CD4-positive, CD25-positive, alpha-beta regulatory T cell (primary cell): ENCODE data around the gene WDFY3. TPM values are rescaled to one million over a fixed set of nuclear protein-coding genes. Genes with fewer than 3 reads are reported as not detected.

Source experiments
- ATAC-seq, 2 donors: fragments of 150-1000 bp; cut with Tn5 transposase; one replicate each; pipeline ENCODE4 v1.10.0; 2021; ENCODE audit warnings: low read depth in 2 of 2, moderate number of reproducible peaks in 2 of 2, moderate library complexity in 1 of 2
- DNase-seq, 3 donors: peaks; one replicate each; pipeline versions ENCODE4 v3.0.0 to v3.0.0-alpha.2; 2012 to 2022; ENCODE audit warnings: mixed read lengths in 1 of 3
- H3K27ac ChIP-seq: one replicate; pipeline ENCODE4 v1.7.0; 2013; ENCODE audit warnings: mild to moderate bottlenecking, low read length; ENCODE audit not compliant: insufficient read depth, poor library complexity, severe bottlenecking
- H3K27me3 ChIP-seq: one replicate; pipeline ENCODE4 v1.7.0; 2013; ENCODE audit warnings: low read length; ENCODE audit not compliant: control insufficient read depth, insufficient read depth
- H3K36me3 ChIP-seq: one replicate; pipeline ENCODE4 v1.7.0; 2013; ENCODE audit warnings: mild to moderate bottlenecking, low read length, moderate library complexity; ENCODE audit not compliant: control insufficient read depth, insufficient read depth
- H3K4me1 ChIP-seq: 2 replicates; pipeline ENCODE4 v1.7.0; 2013; ENCODE audit warnings: mild to moderate bottlenecking, low read length; ENCODE audit not compliant: insufficient read depth, control insufficient read depth, poor library complexity, severe bottlenecking
- H3K4me3 ChIP-seq: one replicate; pipeline ENCODE4 v1.7.0; 2013; ENCODE audit warnings: low read depth, mild to moderate bottlenecking, low read length, moderate library complexity
- H3K9me3 ChIP-seq, 2 experiments: 1 replicate in 1 of 2; 2 replicates in 1 of 2; pipeline ENCODE4 v1.7.0; 2013; ENCODE audit warnings: low read length in 2 of 2, mild to moderate bottlenecking in 1 of 2, moderate library complexity in 1 of 2; ENCODE audit not compliant: control insufficient read depth in 2 of 2
- H3K27ac Mint-ChIP-seq, 3 donors: one replicate each; pipeline ENCODE4 v1.8.0; 2020 to 2022; ENCODE audit warnings: mild to moderate bottlenecking in 3 of 3, mixed read lengths in 3 of 3, moderate library complexity in 2 of 3
- H3K27me3 Mint-ChIP-seq: one replicate; pipeline ENCODE4 v1.8.0; 2022; ENCODE audit warnings: mild to moderate bottlenecking, mixed read lengths
- H3K36me3 Mint-ChIP-seq: one replicate; pipeline ENCODE4 v1.8.0; 2020; ENCODE audit warnings: mixed read lengths
- H3K4me1 Mint-ChIP-seq, 4 donors: one replicate each; pipeline ENCODE4 v1.8.0; 2020 to 2022; ENCODE audit warnings: mixed read lengths in 4 of 4, mild to moderate bottlenecking in 1 of 4
- H3K4me3 Mint-ChIP-seq, 4 donors: one replicate each; pipeline ENCODE4 v1.8.0; 2020 to 2022; ENCODE audit warnings: mild to moderate bottlenecking in 4 of 4, mixed read lengths in 4 of 4, moderate library complexity in 3 of 4
- H3K9me3 Mint-ChIP-seq, 7 donors: one replicate each; pipeline ENCODE4 v1.8.0; 2020 to 2022; ENCODE audit warnings: mixed read lengths in 7 of 7, mild to moderate bottlenecking in 3 of 7, moderate library complexity in 2 of 7
- polyA plus RNA-seq, 4 donors: library from polyadenylated mRNA; unstranded; fragments of 300-500 nt; fragmentation: Illumina TruSeq; gene quantifications; one replicate each; pipeline ENCODE4 v1.2.3, GENCODE V29; 2021
- total RNA-seq: library from RNA; stranded (reverse); gene quantifications from one replicate; pipeline ENCODE4 v1.2.3, GENCODE V29; 2022

The WDFY3 gene, protein sequence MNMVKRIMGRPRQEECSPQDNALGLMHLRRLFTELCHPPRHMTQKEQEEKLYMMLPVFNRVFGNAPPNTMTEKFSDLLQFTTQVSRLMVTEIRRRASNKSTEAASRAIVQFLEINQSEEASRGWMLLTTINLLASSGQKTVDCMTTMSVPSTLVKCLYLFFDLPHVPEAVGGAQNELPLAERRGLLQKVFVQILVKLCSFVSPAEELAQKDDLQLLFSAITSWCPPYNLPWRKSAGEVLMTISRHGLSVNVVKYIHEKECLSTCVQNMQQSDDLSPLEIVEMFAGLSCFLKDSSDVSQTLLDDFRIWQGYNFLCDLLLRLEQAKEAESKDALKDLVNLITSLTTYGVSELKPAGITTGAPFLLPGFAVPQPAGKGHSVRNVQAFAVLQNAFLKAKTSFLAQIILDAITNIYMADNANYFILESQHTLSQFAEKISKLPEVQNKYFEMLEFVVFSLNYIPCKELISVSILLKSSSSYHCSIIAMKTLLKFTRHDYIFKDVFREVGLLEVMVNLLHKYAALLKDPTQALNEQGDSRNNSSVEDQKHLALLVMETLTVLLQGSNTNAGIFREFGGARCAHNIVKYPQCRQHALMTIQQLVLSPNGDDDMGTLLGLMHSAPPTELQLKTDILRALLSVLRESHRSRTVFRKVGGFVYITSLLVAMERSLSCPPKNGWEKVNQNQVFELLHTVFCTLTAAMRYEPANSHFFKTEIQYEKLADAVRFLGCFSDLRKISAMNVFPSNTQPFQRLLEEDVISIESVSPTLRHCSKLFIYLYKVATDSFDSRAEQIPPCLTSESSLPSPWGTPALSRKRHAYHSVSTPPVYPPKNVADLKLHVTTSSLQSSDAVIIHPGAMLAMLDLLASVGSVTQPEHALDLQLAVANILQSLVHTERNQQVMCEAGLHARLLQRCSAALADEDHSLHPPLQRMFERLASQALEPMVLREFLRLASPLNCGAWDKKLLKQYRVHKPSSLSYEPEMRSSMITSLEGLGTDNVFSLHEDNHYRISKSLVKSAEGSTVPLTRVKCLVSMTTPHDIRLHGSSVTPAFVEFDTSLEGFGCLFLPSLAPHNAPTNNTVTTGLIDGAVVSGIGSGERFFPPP (N-terminal part only)
- 0.44 TPM for total RNA-seq
- polyA plus RNA-seq: not detected

- Mint-ChIP-seq H3K27ac (peak within 1 kb of the TSS in 2 of 3 donors; percentile 3 to 23), H3K36me3 (no peaks in the 10 kb centered on the region), H3K9me3 (peaks cover 0 to 3% (median 0%) of the 10 kb centered on the region in 7 donors), H3K4me3 (peak within 1 kb of the TSS in 3 of 4 donors; percentile 77 to 85 (median 77)), H3K4me1 (peaks cover 0 to 13% (median 8%) of the 10 kb centered on the region in 4 donors), H3K27me3 (peaks cover 24% of the 10 kb centered on the region)
- Histone ChIP-seq H3K27me3 (peaks cover 14% of the 10 kb centered on the region), H3K4me1 (peaks cover 5% of the 10 kb centered on the region), H3K27ac (no peak within 1 kb of the TSS), H3K9me3 (no peaks in the 10 kb centered on the region), H3K4me3 (no peak within 1 kb of the TSS), H3K36me3 (no peaks in the 10 kb centered on the region)
- DNase-seq: peak in 1 of 3 donors; percentile 0
- no peak for ATAC-seq
These were observed at the start of gene WDFY3 for GRCh38 chr4:84966382-84967242. Gene WDFY3, minus strand, starts transcription at chr4:84966690. Its CDS starts 106,099 bp downstream, at chr4:84860591.

DNA sequence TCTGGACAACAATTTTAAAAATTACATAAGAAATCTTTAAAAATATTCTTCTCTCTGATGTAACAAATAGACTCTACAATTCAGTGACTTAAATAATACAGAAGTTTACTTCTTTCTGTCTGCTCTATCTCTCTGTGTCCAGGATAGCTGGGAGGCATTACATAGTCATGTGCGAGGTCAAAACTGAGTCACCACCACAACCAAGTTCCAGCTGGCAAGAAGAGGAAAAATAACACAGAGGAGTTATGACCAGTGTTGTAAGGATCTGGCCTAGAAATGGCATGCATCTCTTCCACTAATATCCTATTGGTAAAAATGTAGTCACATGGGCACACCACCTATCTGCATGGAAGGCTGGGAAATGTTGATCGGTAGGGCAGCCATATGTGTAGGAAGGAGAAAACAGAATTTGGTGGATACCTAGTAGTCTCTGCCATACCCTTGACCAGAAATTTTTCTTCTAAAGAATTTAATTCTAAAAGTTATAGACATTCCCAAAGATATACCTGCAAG lies 39.4 kb upstream of the WDFY3 start:
- no peak for ATAC-seq

DNA sequence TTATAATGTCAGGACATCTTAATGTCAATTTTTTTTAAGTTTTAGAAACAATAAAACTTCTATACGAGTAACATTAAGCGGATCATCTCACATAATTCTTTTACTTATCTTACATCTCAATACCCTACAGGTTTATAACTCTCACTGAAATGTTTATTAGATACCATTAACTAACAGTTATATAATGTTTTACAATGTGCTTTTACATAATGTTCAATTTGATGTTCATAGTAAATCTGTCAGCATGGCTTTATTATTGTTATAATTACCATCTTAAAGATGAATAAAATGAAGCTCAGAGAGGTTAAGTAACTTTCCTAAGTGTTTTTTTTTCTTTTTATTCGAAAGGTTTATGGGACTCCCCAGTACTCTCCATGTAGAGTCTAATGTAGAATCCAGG lies 33.9 kb upstream of the WDFY3 start:
- ATAC-seq (no peak), DNase-seq (no peak)
- no peak overlapping the region for H3K27ac ChIP-seq
- H3K4me3 ChIP-seq: no peak overlapping the region
- H3K4me1 Mint-ChIP-seq: no peaks in the 10 kb centered on the region
- no peaks in the 10 kb centered on the region for H3K27me3 Mint-ChIP-seq
- no peak overlapping the region for H3K4me3 Mint-ChIP-seq
- peaks cover 0 to 14% (median 5%) of the 10 kb centered on the region in 7 donors for H3K9me3 Mint-ChIP-seq
- no peaks in the 10 kb centered on the region for H3K9me3 ChIP-seq
- H3K27ac Mint-ChIP-seq: no peak overlapping the region
- H3K36me3 Mint-ChIP-seq: no peaks in the 10 kb centered on the region
- no peaks in the 10 kb centered on the region for H3K36me3 ChIP-seq
- no peaks in the 10 kb centered on the region for H3K4me1 ChIP-seq
- H3K27me3 ChIP-seq: no peaks in the 10 kb centered on the region

More for the DNA sequence above, 39.4 kb upstream of the WDFY3 start:
- Mint-ChIP-seq H3K9me3 (peaks cover 0 to 10% (median 2%) of the 10 kb centered on the region in 7 donors), H3K4me3 (no peak overlapping the region), H3K27ac (no peak overlapping the region), H3K4me1 (no peaks in the 10 kb centered on the region), H3K36me3 (no peaks in the 10 kb centered on the region), H3K27me3 (no peaks in the 10 kb centered on the region)
- H3K27ac ChIP-seq: no peak overlapping the region
- no peaks in the 10 kb centered on the region for H3K27me3 ChIP-seq
- no peak overlapping the region for H3K4me3 ChIP-seq
- H3K36me3 ChIP-seq: no peaks in the 10 kb centered on the region
- no peaks in the 10 kb centered on the region for H3K4me1 ChIP-seq
- DNase-seq: no peak
- H3K9me3 ChIP-seq: no peaks in the 10 kb centered on the region

- Mint-ChIP-seq H3K4me1 (no peaks in the 10 kb centered on the region), H3K27me3 (no peaks in the 10 kb centered on the region)
These were observed 28.9 kb upstream of the WDFY3 start for GRCh38 chr4:84995386-84995785.

GRCh38 chr4:84994280-84994679 lies 27.8 kb upstream of the WDFY3 start:
- H3K4me3 Mint-ChIP-seq: no peak overlapping the region

More at GRCh38 chr4:84995386-84995785, 28.9 kb upstream of the WDFY3 start:
- Histone ChIP-seq H3K27me3 (no peaks in the 10 kb centered on the region), H3K36me3 (no peaks in the 10 kb centered on the region), H3K4me3 (no peak overlapping the region), H3K4me1 (no peaks in the 10 kb centered on the region), H3K9me3 (no peaks in the 10 kb centered on the region), H3K27ac (no peak overlapping the region)
- ATAC-seq: no peak
- Mint-ChIP-seq H3K9me3 (peaks cover 0 to 14% (median 3%) of the 10 kb centered on the region in 7 donors), H3K4me3 (no peak overlapping the region), H3K27ac (no peak overlapping the region), H3K36me3 (no peaks in the 10 kb centered on the region)
- DNase-seq: no peak

GRCh38 chr4:84985952-84986351 lies 19.5 kb upstream of the WDFY3 start:
- Histone ChIP-seq H3K36me3 (no peaks in the 10 kb centered on the region), H3K27me3 (no peaks in the 10 kb centered on the region), H3K4me3 (no peak overlapping the region), H3K4me1 (no peaks in the 10 kb centered on the region), H3K9me3 (no peaks in the 10 kb centered on the region), H3K27ac (no peak overlapping the region)
- DNase-seq: no peak
- ATAC-seq: no peak
- peaks cover 0 to 14% (median 7%) of the 10 kb centered on the region in 7 donors for H3K9me3 Mint-ChIP-seq
- no peak overlapping the region for H3K27ac Mint-ChIP-seq
- no peaks in the 10 kb centered on the region for H3K4me1 Mint-ChIP-seq
- H3K27me3 Mint-ChIP-seq: no peaks in the 10 kb centered on the region
- no peaks in the 10 kb centered on the region for H3K36me3 Mint-ChIP-seq
- H3K4me3 Mint-ChIP-seq: no peak overlapping the region

More at GRCh38 chr4:84994280-84994679, 27.8 kb upstream of the WDFY3 start:
- no peaks in the 10 kb centered on the region for H3K36me3 Mint-ChIP-seq
- Histone ChIP-seq H3K4me3 (no peak overlapping the region), H3K36me3 (no peaks in the 10 kb centered on the region), H3K9me3 (no peaks in the 10 kb centered on the region), H3K27me3 (no peaks in the 10 kb centered on the region), H3K27ac (no peak overlapping the region), H3K4me1 (no peaks in the 10 kb centered on the region)
- ATAC-seq (no peak), DNase-seq (no peak)
- no peak overlapping the region for H3K27ac Mint-ChIP-seq
- H3K4me1 Mint-ChIP-seq: no peaks in the 10 kb centered on the region
- H3K27me3 Mint-ChIP-seq: no peaks in the 10 kb centered on the region
- peaks cover 0 to 14% (median 3%) of the 10 kb centered on the region in 7 donors for H3K9me3 Mint-ChIP-seq
